GM18498 (cell line): Measurements from ENCODE around the gene COLEC12.
"Not testable (repeated sequence)": the region's sequence is repeated elsewhere in the genome, so short reads cannot be mapped to it uniquely, and the experiment has no call there.

Experiments used
- ATAC-seq: cut with Tn5 transposase; IDR thresholded peaks from one replicate; pipeline ENCODE4 v1.9.1; 2021; ENCODE audit warnings: mild to moderate bottlenecking, moderate library complexity; ENCODE audit not compliant: unreplicated experiment

The COLEC12 gene

GRCh38 chr18:415617-416612 lies 84.6 kb downstream of the COLEC12 start:
- no peak for ATAC-seq

GRCh38 chr18:415047-415446 lies 85.5 kb downstream of the COLEC12 start:
- ATAC-seq: no peak

- ATAC-seq: no peak
Measured at GRCh38 chr18:413233-413632, 87.3 kb downstream of the COLEC12 start.

GRCh38 chr18:410047-410455 lies 90.5 kb downstream of the COLEC12 start:
- no peak for ATAC-seq

GRCh38 chr18:408367-408766 lies 92.1 kb downstream of the COLEC12 start:
- ATAC-seq: no peak

- no peak for ATAC-seq
Measured at GRCh38 chr18:407626-408224, 92.8 kb downstream of the COLEC12 start.

GRCh38 chr18:407191-407590 lies 93.3 kb downstream of the COLEC12 start:
- ATAC-seq: no peak

GRCh38 chr18:406677-407076 lies 93.8 kb downstream of the COLEC12 start:
- ATAC-seq: no peak

- not testable (repeated sequence) for ATAC-seq
Measured at GRCh38 chr18:405006-405405, 95.5 kb downstream of the COLEC12 start.

- no peak for ATAC-seq
Measured at GRCh38 chr18:404061-404636, 96.4 kb downstream of the COLEC12 start.

- no peak for ATAC-seq
Measured at GRCh38 chr18:402129-402528, 98.4 kb downstream of the COLEC12 start.

GRCh38 chr18:400456-400855 lies 100.0 kb downstream of the COLEC12 start:
- no peak for ATAC-seq

GRCh38 chr18:399631-400135 lies 100.8 kb downstream of the COLEC12 start:
- ATAC-seq: no peak

- ATAC-seq: no peak
Measured at GRCh38 chr18:398935-399630, 101.4 kb downstream of the COLEC12 start.

- no peak for ATAC-seq
Measured at GRCh38 chr18:396556-396955, 103.9 kb downstream of the COLEC12 start.

GRCh38 chr18:396251-396555 lies 104.3 kb downstream of the COLEC12 start:
- no peak for ATAC-seq

- no peak for ATAC-seq
Measured at GRCh38 chr18:395456-396250, 104.8 kb downstream of the COLEC12 start.

GRCh38 chr18:394987-395362 lies 105.5 kb downstream of the COLEC12 start:
- no peak for ATAC-seq

- ATAC-seq: no peak
Measured at GRCh38 chr18:394262-394986, 106.1 kb downstream of the COLEC12 start.

GRCh38 chr18:393574-393957 lies 106.9 kb downstream of the COLEC12 start:
- ATAC-seq: no peak
